Omental fat pad (tissue), 4 donors: ENCODE measurements around the gene WNT3. TPM values are rescaled to one million over a fixed set of nuclear protein-coding genes. Genes with fewer than 3 reads are reported as not detected.

Source experiments
- ATAC-seq: fragments of 150-250 bp; one replicate; pipeline ENCODE4 v1.9.1; 2016; ENCODE audit warnings: mild to moderate bottlenecking, moderate library complexity; ENCODE audit not compliant: low FRiP score
- DNase-seq: peaks from one replicate; pipeline ENCODE4 v3.0.0-alpha.2; 2019; ENCODE audit warnings: low spot score
- total RNA-seq, 4 donors: library from RNA; depleted of rRNA; stranded (reverse); fragments of >200 nt; gene quantifications; one replicate each; pipeline ENCODE4 v1.1.0, GENCODE V29; 2016
- TF ChIP-seq, protein P1 (sequence below), 3 donors: fragments of 450-650 bp; IDR thresholded peaks; one replicate each; pipeline ENCODE4 v1.5.1; 2016 to 2017; ENCODE audit warnings: antibody characterized with exemption in 3 of 3, mild to moderate bottlenecking in 3 of 3, moderate library complexity in 2 of 3

The WNT3 gene
- total RNA-seq, 4 donors from 2014 or later = 0.82 to 2.1 (median 1.2) TPM

DNA sequence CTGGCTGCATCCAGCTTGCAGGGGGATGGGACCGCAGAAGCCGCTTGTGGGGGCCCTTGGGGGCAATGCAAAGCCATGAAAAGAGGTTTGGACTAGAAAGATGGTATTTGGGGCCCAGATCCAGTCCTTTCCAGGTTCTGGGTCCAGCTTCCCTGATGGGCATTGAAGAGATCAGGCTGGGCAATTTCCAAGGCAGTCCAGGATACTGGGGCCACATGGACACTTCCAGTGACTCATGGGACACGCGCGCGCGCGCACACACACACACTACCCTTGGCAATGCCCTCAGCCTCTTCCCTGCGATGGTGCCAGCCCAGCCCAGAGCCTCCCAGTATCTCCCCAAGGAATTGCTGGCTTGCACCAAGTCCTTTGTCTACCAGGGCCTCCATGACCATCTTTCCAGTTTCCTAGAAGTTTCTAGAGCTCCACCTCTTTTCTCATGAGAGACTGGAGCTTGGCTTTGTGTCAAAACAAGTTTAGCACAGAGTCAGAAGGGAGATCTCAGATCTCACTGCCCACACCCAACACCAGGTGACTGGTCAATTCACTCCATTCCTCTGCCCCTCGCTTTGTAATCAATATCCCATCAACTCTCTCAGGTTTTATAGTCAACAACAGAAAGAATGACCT is 44.3 kb downstream of the WNT3 start:
- no peak for ATAC-seq
- TF ChIP-seq, protein P1, sequence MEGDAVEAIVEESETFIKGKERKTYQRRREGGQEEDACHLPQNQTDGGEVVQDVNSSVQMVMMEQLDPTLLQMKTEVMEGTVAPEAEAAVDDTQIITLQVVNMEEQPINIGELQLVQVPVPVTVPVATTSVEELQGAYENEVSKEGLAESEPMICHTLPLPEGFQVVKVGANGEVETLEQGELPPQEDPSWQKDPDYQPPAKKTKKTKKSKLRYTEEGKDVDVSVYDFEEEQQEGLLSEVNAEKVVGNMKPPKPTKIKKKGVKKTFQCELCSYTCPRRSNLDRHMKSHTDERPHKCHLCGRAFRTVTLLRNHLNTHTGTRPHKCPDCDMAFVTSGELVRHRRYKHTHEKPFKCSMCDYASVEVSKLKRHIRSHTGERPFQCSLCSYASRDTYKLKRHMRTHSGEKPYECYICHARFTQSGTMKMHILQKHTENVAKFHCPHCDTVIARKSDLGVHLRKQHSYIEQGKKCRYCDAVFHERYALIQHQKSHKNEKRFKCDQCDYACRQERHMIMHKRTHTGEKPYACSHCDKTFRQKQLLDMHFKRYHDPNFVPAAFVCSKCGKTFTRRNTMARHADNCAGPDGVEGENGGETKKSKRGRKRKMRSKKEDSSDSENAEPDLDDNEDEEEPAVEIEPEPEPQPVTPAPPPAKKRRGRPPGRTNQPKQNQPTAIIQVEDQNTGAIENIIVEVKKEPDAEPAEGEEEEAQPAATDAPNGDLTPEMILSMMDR (IDR thresholded peaks at IDR 0.05) = no peak
- no peak for DNase-seq

DNA sequence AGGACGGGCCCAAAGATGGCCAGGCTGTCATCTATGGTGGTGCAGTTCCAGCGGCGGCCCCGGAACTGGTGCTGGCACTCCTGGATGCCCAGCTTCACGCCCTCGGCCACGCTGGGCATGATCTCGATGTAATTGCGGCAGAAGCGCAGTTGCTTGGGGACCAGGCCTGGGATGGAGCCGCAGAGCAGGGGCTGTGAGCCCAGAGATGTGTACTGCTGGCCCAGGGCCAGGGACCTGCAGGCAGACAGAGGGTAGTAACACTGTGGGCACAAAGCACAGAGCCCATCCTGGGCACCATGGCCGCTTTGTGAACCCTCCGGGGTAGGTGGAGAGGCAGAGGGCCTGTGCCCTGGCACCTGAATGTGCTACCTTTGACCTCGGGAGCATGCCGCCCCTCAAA is 44.8 kb downstream of the WNT3 start:
- ATAC-seq = no peak
- DNase-seq = no peak
- TF ChIP-seq, protein P1 (IDR thresholded peaks at IDR 0.05) = no peak

DNA sequence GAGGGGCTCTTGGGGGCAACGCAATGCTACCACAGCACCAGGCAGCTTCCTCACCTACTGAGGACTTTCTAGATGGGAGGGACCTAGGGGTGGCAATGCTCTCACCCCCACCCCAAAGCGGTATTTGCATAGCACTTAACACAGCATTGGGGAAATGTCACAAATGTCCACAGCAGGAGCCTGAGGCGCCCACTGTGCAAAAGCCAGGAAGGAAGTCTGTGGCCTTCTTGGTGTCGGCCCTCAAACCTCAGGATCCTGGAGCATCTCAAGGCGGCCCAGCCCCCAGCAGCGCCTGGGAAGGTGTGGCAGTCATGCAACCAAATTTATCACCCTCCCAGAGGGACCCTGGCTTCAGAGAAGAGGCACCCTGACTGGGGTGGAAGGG is 45.3 kb downstream of the WNT3 start:
- DNase-seq = no peak

DNA sequence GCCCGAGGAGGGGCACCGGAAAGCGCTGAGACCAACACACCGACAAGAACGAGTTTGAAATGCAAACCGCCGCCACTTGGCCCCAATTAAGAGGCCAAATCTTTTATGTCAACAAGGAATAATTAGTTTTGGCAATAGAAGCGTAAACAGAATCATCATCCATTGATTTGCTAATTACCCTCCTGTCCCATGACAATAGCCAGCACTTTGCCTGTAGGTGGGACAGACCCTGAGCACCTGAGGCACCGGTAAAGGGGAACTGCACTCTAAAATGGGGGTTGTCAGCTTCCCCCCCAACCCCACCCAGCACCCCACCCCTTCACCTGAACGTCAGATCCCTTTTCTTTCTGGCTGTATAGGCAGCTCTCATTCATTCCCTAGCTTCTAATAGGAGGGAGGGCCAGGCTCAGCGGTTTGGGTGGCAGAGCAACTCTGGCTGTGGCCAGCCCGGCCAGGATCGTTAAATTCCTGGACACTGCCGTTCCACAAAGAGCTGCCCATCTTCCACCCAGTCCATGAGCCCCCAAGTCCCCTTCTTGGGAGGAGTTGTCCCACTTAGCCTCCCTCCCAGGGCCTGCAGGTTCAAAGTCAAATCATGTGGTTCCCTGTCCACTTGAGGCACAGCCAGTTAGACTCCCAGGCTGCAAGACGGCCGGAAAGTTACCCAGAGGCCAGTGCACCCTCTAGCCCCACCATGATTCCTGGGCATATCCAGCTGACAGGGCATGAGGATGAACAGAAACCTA is 45.8 kb downstream of the WNT3 start:
- ATAC-seq = no peak
- DNase-seq = no peak
- TF ChIP-seq, protein P1 (IDR thresholded peaks at IDR 0.05) = no peak

More for the DNA sequence above, 45.3 kb downstream of the WNT3 start:
- TF ChIP-seq, protein P1 (IDR thresholded peaks at IDR 0.05) = no peak
- no peak for ATAC-seq

DNA sequence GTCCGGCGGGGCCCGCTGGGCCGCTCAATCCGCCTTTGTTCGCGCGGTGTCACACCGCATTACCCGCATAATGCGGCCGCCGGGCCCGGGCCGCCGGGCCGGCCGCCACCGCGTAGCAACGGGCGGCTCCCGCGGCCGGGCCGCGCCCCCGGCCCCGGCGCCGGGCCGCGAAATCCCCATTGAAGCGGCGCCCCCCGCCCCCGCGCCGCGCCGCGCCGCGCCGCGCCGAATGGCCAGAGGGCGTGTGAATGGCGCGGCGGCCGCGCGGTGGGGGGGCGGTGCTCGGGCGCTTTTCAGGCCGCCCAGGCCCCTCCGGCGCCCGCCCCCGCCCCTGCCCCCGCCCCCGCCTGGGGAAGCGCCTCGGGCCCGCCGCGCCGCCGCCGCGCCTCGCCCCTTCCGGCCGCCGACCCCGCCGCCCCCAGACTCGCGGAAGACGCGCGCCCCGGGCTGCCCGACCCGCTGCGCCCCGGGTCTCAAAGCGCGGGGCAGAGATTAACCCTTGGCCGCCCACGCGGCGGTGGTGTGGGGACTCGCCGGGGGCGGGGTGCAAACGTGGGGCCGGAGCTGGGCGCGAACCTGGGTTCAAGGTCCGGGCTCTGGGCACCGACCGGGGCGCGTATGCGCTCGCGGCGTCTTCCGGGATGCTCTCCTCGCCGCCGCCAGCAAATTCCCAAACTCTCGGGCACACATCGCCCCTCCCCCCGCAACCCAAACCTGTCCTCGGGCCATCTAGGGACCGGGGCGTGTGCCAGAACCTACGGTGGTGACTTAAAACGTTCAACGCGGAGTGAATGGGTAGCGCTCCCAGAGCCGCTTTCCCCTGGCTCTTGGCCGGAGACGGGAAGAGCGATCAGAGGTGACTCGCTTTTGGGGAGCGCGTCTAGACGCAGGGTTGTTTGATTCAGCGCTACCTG is 46.7 kb downstream of the WNT3 start:
- no peak for DNase-seq
- TF ChIP-seq, protein P1 (IDR thresholded peaks at IDR 0.05) = no peak
- ATAC-seq = peak; percentile 25

DNA sequence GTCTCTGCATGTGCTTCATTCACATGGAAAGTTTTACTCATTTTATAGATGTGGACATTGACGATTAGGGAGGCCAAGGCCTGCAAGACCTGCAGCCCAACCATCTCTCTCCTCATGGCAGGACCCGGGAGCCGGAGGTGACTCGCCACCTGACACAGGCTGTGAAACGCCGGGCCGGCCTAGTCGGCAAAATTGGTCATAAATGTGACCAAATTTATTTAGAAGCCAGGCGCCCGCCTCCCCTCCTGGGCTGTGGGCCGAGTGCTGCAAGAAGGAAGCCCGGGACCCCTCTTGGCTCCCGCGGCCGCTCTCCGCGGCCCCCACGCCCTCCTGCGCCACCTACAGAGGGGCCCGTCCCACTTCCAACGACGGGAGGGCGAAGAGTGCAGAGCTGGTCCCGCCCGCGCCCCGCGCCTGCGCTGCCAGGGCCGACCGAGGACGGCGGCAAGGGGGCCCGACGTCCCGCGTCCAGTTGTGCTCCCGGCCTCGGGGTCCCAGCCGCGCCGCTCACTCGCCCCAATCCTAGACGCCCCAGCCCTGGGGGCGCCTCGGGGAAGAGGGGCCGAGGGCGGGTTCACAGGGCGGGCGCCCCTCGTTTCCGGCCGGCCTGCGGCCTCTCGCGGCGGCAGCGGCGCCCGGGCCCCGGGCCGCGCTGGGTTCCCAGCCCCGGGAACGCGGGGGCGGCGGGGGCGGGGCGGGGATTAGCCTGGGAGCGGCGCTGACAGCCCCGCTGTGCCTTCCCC is 47.5 kb downstream of the WNT3 start:
- ATAC-seq (peak; percentile 66), DNase-seq (no peak)
- TF ChIP-seq, protein P1 (IDR thresholded peaks at IDR 0.05) = no peak
